ENCODE results near the gene SFMBT1. TPM values are rescaled to one million over a fixed set of nuclear protein-coding genes. Genes with fewer than 3 reads are reported as not detected.

Gene SFMBT1
- total and polyA plus RNA-seq, 2 of the 4 experiments (the other 2 are of a cell fraction): 1.0 to 1.8 TPM

DNA sequence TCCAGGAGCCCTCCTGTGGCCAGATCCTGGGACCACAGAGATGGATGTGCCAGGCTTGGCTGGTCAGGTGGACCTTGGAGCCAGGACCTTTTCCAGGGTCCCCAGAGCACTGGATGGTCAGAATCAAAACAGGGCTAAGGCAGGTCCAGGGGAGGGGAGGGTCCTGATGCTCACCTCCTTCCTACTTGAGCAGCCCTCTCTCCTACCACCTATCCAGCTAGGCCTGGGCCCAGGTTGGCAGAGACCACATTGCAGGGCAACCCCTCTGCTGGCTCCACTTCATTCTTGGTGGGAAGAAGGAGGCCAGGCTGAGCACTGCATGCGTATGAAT, 28.5 kb upstream of the SFMBT1 start:
- CTCF ChIA-PET: no interaction called here
- Histone ChIP-seq H3K18ac (ENCODE audit: low read depth, low read length) (no peak overlapping the region), H2BK5ac (ENCODE audit: low read depth, low read length, poor library complexity, severe bottlenecking) (no peak overlapping the region), H3K4ac (ENCODE audit: low read depth, low read length) (no peak overlapping the region), H3K14ac (replicated peaks; ENCODE audit: low read depth, low read length) (no peak overlapping the region), H2BK15ac (ENCODE audit: low read depth, low read length) (no peak overlapping the region), H3K4me3 (ENCODE audit: insufficient read depth, low read depth, low read length) (no peak overlapping the region), H2AK9ac (replicated peaks; ENCODE audit: low read depth, low read length, poor library complexity) (no peak overlapping the region), H3K56ac (ENCODE audit: extremely low read depth, insufficient read depth, low read length) (no peak overlapping the region), H2BK20ac (ENCODE audit: low read depth, low read length) (no peak overlapping the region), H4K5ac (ENCODE audit: low read depth, low read length) (no peak overlapping the region), H4K8ac (ENCODE audit: low read depth in 2 of 2, low read length in 2 of 2) (no peak overlapping the region), H3K9me3 (ENCODE audit: control insufficient read depth, insufficient read depth, low read length) (no peaks in the 10 kb centered on the region), H3K9ac (ENCODE audit: low read depth, low read length) (no peak overlapping the region), H4K20me1 (ENCODE audit: insufficient read depth, low read length) (no peaks in the 10 kb centered on the region), H2AFZ (replicated peaks; ENCODE audit: low read length, poor library complexity) (no peak overlapping the region), H3K4me2 (ENCODE audit: low read depth, low read length) (no peak overlapping the region), H4K91ac (ENCODE audit: insufficient read depth, low read depth, low read length) (no peak overlapping the region), H2AK5ac (ENCODE audit: low read depth, low read length) (no peak overlapping the region), H3K27ac (ENCODE audit: insufficient read depth, low read length) (no peak overlapping the region), H3K4me1 (ENCODE audit: control insufficient read depth, insufficient read depth, low read length) (peaks cover 3% of the 10 kb centered on the region; the same call in 1 of the 2 replicates), H3K27me3 (ENCODE audit: control insufficient read depth, insufficient read depth, low read length) (no peaks in the 10 kb centered on the region), H3K36me3 (ENCODE audit: control insufficient read depth, insufficient read depth, low read length) (no peaks in the 10 kb centered on the region), H3K9me1 (ENCODE audit: insufficient read depth, low read length) (no peaks in the 10 kb centered on the region), H3K79me1 (ENCODE audit: low read depth in 1 of 2, low read length in 2 of 2) (no peaks in the 10 kb centered on the region), H3K23ac (ENCODE audit: low read depth, low read length) (no peak overlapping the region), H2BK120ac (ENCODE audit: low read depth, low read length) (no peak overlapping the region)
- no peak for ATAC-seq (ENCODE audit: low read depth)
- dilution Hi-C loops (cut with HindIII; ENCODE audit: low sequenced_read_pairs, unreplicated experiment): no loop called here
- DNase-seq: no peak
- POLR2A ChIA-PET (ENCODE audit: unreplicated experiment): no interaction called here
- BruUV-seq (replicated peaks): no TSS peak
- intact Hi-C loops (cut with micrococcal nuclease): no loop called here
- WGBS, 2 experiments (ENCODE audit: extremely low coverage in 2 of 2, insufficient read length in 1 of 2): 100% methylated on average over 1 of the region's 1 CpG; no CpG with 5 or more reads in 1 of the 2 experiments
- TF ChIP-seq BHLHE40 (IDR thresholded peaks at IDR 0.05; ENCODE audit: low read depth, low read length) (no peak), CEBPB (IDR thresholded peaks at IDR 0.05; ENCODE audit: low read depth, low read length) (no peak), MAFK (IDR thresholded peaks at IDR 0.05; ENCODE audit: low read depth, low read length) (no peak), SMC3 (IDR thresholded peaks at IDR 0.05; ENCODE audit: low read depth, low read length) (no peak), RFX5 (IDR thresholded peaks at IDR 0.05; ENCODE audit: low read depth, low read length) (no peak)
- TF ChIP-seq, protein P1, sequence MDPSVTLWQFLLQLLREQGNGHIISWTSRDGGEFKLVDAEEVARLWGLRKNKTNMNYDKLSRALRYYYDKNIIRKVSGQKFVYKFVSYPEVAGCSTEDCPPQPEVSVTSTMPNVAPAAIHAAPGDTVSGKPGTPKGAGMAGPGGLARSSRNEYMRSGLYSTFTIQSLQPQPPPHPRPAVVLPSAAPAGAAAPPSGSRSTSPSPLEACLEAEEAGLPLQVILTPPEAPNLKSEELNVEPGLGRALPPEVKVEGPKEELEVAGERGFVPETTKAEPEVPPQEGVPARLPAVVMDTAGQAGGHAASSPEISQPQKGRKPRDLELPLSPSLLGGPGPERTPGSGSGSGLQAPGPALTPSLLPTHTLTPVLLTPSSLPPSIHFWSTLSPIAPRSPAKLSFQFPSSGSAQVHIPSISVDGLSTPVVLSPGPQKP (IDR thresholded peaks at IDR 0.05; ENCODE audit: borderline replicate concordance, low read depth, low read length): no peak
- in situ Hi-C loops (cut with MboI; ENCODE audit: low sequenced_read_pairs): loop anchor here (10.0 kb wide), 1 partner anchor 330 kb away; no protein-coding TSS in a partner anchor

Measured in IMR-90 (cell line).